ENCODE results near the gene PTDSS2. TPM values are rescaled to one million over a fixed set of nuclear protein-coding genes. Genes with fewer than 3 reads are reported as not detected.
A peak's percentile ranks its signal among the peaks of the same experiment; 100 is the strongest.

The PTDSS2 gene
- total RNA-seq, 1 donor from 2014 or later = 185 TPM

DNA sequence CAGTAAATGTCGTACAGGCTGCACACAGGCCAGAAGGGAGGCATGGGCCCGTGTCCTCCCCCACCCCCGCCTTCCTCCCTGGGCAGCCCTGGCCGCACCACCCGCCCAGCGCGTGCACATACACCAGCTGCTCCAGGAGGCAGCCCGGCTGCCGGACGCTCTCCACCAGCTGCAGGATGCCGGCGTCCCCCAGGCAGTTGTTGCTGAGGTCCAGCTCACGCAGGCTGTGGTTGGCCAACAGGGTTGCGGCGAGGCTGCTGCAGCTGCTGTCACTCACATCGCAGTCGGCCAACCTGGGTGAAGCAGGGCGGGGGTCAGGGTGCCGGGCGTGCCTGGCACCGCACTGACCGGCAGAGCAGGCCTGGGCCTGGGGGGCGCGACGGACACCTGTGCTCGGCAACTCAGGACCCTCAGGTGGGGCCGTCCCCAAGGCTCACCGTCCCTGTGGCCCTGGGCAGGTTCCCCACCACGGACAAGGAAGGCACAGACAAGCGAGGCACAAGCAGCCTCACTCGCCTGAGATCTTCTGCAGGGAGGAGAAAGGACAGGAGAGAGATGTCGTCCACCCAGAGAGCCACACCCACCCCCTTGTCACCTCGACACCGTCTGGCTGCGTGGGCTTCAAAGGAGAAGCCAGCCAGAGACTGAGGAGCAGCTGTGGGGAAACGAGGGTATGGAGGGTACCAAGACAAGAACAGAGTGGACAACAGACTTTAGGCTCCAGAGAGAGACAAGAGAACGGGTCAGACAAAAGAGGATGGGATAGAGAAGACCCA lies 44.9 kb downstream of the PTDSS2 start:
- Histone ChIP-seq H3K9me3 (no peaks in the 10 kb centered on the region), H3K4me3 (no peak overlapping the region), H3K27me3 (no peaks in the 10 kb centered on the region), H3K27ac (no peak overlapping the region), H3K4me1 (no peaks in the 10 kb centered on the region), H3K36me3 (peaks cover 69 to 77% of the 10 kb centered on the region in 2 donors)
- TF ChIP-seq, protein P1, sequence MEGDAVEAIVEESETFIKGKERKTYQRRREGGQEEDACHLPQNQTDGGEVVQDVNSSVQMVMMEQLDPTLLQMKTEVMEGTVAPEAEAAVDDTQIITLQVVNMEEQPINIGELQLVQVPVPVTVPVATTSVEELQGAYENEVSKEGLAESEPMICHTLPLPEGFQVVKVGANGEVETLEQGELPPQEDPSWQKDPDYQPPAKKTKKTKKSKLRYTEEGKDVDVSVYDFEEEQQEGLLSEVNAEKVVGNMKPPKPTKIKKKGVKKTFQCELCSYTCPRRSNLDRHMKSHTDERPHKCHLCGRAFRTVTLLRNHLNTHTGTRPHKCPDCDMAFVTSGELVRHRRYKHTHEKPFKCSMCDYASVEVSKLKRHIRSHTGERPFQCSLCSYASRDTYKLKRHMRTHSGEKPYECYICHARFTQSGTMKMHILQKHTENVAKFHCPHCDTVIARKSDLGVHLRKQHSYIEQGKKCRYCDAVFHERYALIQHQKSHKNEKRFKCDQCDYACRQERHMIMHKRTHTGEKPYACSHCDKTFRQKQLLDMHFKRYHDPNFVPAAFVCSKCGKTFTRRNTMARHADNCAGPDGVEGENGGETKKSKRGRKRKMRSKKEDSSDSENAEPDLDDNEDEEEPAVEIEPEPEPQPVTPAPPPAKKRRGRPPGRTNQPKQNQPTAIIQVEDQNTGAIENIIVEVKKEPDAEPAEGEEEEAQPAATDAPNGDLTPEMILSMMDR (IDR thresholded peaks at IDR 0.05) = no peak
- intact Hi-C loops (cut with DNase I) = no loop called here
- no peak for DNase-seq (ENCODE audit: low spot score in 2 of 2)

DNA sequence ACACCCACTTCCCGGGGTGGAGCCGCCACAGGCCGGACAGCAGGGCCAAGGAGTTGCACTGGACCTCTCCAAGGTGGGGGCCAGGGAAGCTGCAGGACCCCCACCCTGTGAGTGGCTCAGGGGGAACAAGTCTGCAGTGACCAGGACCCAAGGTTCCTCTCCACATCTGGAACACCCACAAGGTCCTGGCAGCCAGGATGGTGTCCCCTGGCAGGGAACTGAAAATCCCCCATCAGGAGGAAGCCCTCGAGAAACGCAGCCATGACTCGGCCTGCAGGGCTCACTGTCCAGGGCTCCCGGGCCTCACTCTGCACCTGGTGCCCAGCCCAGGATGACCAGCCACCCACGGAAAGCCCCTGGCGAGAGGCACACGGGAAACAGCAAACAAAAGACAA lies 45.5 kb downstream of the PTDSS2 start:
- H3K4me3 ChIP-seq = no peak overlapping the region
- no peaks in the 10 kb centered on the region for H3K27me3 ChIP-seq
- H3K27ac ChIP-seq = no peak overlapping the region
- intact Hi-C loops (cut with DNase I) = no loop called here
- DNase-seq (ENCODE audit: low spot score in 2 of 2) = no peak
- TF ChIP-seq, protein P1 (IDR thresholded peaks at IDR 0.05) = no peak
- H3K4me1 ChIP-seq = no peaks in the 10 kb centered on the region
- H3K36me3 ChIP-seq = peaks cover 69 to 77% of the 10 kb centered on the region in 2 donors
- no peaks in the 10 kb centered on the region for H3K9me3 ChIP-seq

DNA sequence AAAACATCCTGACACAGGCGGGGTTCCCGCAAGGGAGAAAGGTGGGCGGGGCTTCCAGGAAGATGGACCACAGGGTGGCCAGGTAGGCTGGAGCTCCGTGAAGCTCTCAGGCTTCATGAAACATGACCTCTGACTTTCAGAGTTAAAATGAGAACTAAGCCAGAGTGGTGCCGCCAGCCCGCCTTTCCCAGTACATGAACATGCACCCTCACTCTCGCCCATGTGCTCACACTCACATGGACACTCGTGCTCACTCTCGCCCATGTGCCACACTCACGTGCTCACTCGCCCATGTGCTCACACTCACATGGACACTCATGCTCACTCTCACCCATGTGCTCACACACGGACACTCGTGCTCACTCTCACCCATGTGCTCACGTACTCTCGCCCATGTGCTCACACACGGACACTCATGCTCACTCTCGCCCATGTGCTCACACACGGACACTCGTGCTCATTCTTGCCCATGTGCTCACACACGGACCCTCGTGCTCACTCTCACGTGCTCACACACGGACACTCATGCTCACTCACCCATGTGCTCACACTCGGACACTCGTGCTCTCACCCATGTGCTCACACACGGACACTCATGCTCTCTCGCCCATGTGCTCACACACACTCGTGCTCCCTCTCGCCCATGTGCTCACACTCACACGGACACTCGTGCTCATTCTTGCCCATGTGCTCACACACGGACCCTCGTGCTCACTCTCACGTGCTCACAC lies 46.9 kb downstream of the PTDSS2 start:
- Histone ChIP-seq H3K9me3 (no peaks in the 10 kb centered on the region), H3K27ac (no peak overlapping the region), H3K36me3 (peaks cover 81 to 87% of the 10 kb centered on the region in 2 donors), H3K4me1 (no peaks in the 10 kb centered on the region), H3K27me3 (no peaks in the 10 kb centered on the region), H3K4me3 (no peak overlapping the region)
- DNase-seq (ENCODE audit: low spot score in 2 of 2) = peak in 1 of 2 donors; percentile 58
- TF ChIP-seq, protein P1 (IDR thresholded peaks at IDR 0.05) = no peak
- intact Hi-C loops (cut with DNase I) = no loop called here

DNA sequence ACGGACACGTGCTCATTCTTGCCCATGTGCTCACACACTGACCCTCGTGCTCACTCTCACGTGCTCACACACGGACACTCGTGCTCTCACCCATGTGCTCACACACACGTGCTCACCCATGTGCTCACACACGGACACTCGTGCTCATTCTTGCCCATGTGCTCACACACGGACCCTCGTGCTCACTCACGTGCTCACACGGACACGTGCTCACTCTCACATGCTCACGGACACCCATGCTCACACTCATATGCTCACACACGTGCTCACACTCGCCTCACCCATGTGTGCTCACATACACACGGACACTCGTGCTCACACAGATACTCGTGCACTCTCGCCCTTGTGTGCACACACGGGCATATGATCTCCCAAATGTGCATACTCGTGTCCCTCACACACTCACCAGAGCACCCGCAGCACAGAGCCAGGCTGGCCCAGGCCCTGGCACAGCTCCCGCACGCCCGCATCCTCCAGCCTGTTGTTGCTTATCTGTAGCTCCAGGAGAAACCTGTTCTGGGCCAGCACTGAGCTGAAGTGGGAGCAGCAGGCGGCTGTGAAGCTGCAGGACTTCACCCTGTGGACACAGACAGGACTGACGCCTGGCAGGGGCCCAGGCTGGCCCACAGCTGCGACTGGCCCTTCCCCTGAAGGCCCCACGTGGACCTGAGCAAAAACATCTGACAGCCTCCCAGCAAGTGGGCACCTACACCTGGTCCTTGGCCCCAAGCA lies 47.7 kb downstream of the PTDSS2 start:
- DNase-seq (ENCODE audit: low spot score in 2 of 2) = peak in 1 of 2 donors; percentile 60
- Histone ChIP-seq H3K4me1 (peaks cover 0 to 4% of the 10 kb centered on the region in 2 donors), H3K4me3 (no peak overlapping the region), H3K36me3 (peaks cover 81 to 82% of the 10 kb centered on the region in 2 donors), H3K27ac (no peak overlapping the region), H3K27me3 (no peaks in the 10 kb centered on the region), H3K9me3 (no peaks in the 10 kb centered on the region)
- intact Hi-C loops (cut with DNase I) = no loop called here
- TF ChIP-seq, protein P1 (IDR thresholded peaks at IDR 0.05) = no peak

DNA sequence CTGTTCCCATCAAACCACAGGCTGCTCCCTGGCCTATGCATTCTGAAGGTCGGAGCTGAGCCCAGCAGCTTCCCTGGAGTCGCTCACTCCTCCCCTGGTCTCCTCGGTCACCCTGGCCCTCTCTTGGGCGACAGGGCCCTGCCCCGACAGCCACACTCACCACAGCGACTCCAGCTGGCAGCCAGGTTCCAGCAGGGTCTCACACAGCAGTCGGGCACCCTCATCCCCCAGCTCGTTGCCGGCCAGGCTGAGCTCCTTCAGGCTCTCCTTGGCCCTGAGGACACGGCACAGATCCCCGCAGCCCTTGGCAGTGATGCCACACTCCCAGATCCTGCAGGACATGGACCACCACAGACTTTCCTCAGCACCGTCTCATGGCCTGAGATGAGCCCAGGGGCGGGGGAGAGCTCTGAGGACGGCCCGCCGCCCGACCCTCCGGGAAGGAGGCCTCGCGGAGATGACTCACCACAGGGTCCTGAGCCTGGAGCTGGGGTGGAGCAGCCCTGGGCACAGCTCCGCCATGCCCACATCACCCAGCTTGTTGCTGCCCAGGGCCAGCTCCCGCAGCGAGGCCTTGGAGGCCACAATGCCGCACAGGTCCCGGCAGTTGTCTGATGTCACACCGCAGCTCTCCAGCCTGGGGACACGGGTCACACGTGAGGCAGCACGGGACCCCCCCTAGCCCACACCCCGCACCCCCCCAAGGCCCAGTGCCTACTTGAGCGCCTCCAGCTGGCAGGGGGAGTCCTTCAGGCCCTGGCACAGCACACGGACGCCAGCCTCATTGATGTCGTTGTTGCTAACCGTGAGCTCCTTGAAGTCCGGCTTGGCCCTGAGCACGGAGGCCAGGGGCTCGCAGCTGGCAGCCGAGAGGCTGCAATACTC lies 48.5 kb downstream of the PTDSS2 start:
- Histone ChIP-seq H3K27ac (no peak overlapping the region), H3K4me1 (peaks cover 0 to 10% of the 10 kb centered on the region in 2 donors), H3K4me3 (no peak overlapping the region), H3K36me3 (peaks cover 76 to 79% of the 10 kb centered on the region in 2 donors), H3K27me3 (no peaks in the 10 kb centered on the region), H3K9me3 (no peaks in the 10 kb centered on the region)
- intact Hi-C loops (cut with DNase I) = no loop called here
- peak in 1 of 2 donors; percentile 63 for DNase-seq (ENCODE audit: low spot score in 2 of 2)
- TF ChIP-seq, protein P1 (IDR thresholded peaks at IDR 0.05) = no peak
